T-helper 1 cell treated with Interleukin-12 subunit alpha and Interleukin-12 subunit beta and Interleukin-4 antibody, amounts not matched to agents 30 μg/mL and 1 μg/mL, for 36 hours (primary cell): ENCODE measurements around the gene MYO3A.

ENCODE experiments used
- H3K27ac Mint-ChIP-seq: one replicate; pipeline ENCODE4 v1.8.0; 2021; ENCODE audit warnings: mild to moderate bottlenecking, mixed read lengths
- H3K27me3 Mint-ChIP-seq: one replicate; pipeline ENCODE4 v1.8.0; 2021; ENCODE audit warnings: low read depth, mixed read lengths
- H3K36me3 Mint-ChIP-seq: one replicate; pipeline ENCODE4 v1.8.0; 2021; ENCODE audit warnings: low read depth, mixed read lengths
- H3K4me1 Mint-ChIP-seq: one replicate; pipeline ENCODE4 v1.8.0; 2021; ENCODE audit warnings: low read depth, mixed read lengths
- H3K4me3 Mint-ChIP-seq: one replicate; pipeline ENCODE4 v1.8.0; 2021; ENCODE audit warnings: mild to moderate bottlenecking, moderate library complexity, mixed read lengths
- H3K9me3 Mint-ChIP-seq: one replicate; pipeline ENCODE4 v1.8.0; 2021; ENCODE audit warnings: mixed read lengths

MYO3A gene

GRCh38 chr10:26199841-26200240, 265.8 kb downstream of the MYO3A start:
- H3K27ac Mint-ChIP-seq, result no peak overlapping the region
- H3K4me1 Mint-ChIP-seq, result no peaks in the 10 kb centered on the region
- no peaks in the 10 kb centered on the region for H3K36me3 Mint-ChIP-seq
- H3K27me3 Mint-ChIP-seq, result peaks cover 10% of the 10 kb centered on the region
- no peaks in the 10 kb centered on the region for H3K9me3 Mint-ChIP-seq
- H3K4me3 Mint-ChIP-seq, result no peak overlapping the region

- Mint-ChIP-seq H3K9me3 (no peaks in the 10 kb centered on the region), H3K4me1 (no peaks in the 10 kb centered on the region), H3K27me3 (peaks cover 10% of the 10 kb centered on the region), H3K36me3 (no peaks in the 10 kb centered on the region), H3K27ac (no peak overlapping the region), H3K4me3 (no peak overlapping the region)
Observed at GRCh38 chr10:26205223-26205622, 271.2 kb downstream of the MYO3A start.

GRCh38 chr10:26211781-26212444, 277.9 kb downstream of the MYO3A start:
- Mint-ChIP-seq H3K4me1 (peaks cover 6% of the 10 kb centered on the region), H3K27ac (no peak overlapping the region), H3K36me3 (no peaks in the 10 kb centered on the region), H3K9me3 (no peaks in the 10 kb centered on the region), H3K27me3 (peaks cover 54% of the 10 kb centered on the region), H3K4me3 (no peak overlapping the region)

GRCh38 chr10:26212511-26212910, 278.5 kb downstream of the MYO3A start:
- Mint-ChIP-seq H3K9me3 (no peaks in the 10 kb centered on the region), H3K27ac (no peak overlapping the region), H3K27me3 (peaks cover 60% of the 10 kb centered on the region), H3K36me3 (no peaks in the 10 kb centered on the region), H3K4me3 (no peak overlapping the region), H3K4me1 (peaks cover 11% of the 10 kb centered on the region)

- Mint-ChIP-seq H3K4me1 (peaks cover 11% of the 10 kb centered on the region), H3K4me3 (no peak overlapping the region)
Observed at GRCh38 chr10:26213157-26213800, 279.2 kb downstream of the MYO3A start.

GRCh38 chr10:26214004-26214403, 280.0 kb downstream of the MYO3A start:
- peaks cover 13% of the 10 kb centered on the region for H3K4me1 Mint-ChIP-seq
- peaks cover 3% of the 10 kb centered on the region for H3K36me3 Mint-ChIP-seq
- H3K27me3 Mint-ChIP-seq, result peaks cover 72% of the 10 kb centered on the region

More at GRCh38 chr10:26213157-26213800, 279.2 kb downstream of the MYO3A start:
- H3K27ac Mint-ChIP-seq, result no peak overlapping the region
- no peaks in the 10 kb centered on the region for H3K36me3 Mint-ChIP-seq
- H3K9me3 Mint-ChIP-seq, result no peaks in the 10 kb centered on the region
- peaks cover 65% of the 10 kb centered on the region for H3K27me3 Mint-ChIP-seq

GRCh38 chr10:26214551-26215395, 280.7 kb downstream of the MYO3A start:
- Mint-ChIP-seq H3K9me3 (no peaks in the 10 kb centered on the region), H3K4me3 (no peak overlapping the region)

More at GRCh38 chr10:26214004-26214403, 280.0 kb downstream of the MYO3A start:
- Mint-ChIP-seq H3K27ac (no peak overlapping the region), H3K9me3 (no peaks in the 10 kb centered on the region), H3K4me3 (no peak overlapping the region)

GRCh38 chr10:26215396-26215934, 281.4 kb downstream of the MYO3A start:
- Mint-ChIP-seq H3K4me1 (peaks cover 13% of the 10 kb centered on the region), H3K27me3 (peaks cover 87% of the 10 kb centered on the region), H3K27ac (no peak overlapping the region), H3K4me3 (no peak overlapping the region), H3K9me3 (no peaks in the 10 kb centered on the region), H3K36me3 (peaks cover 3% of the 10 kb centered on the region)

More at GRCh38 chr10:26214551-26215395, 280.7 kb downstream of the MYO3A start:
- H3K36me3 Mint-ChIP-seq, result peaks cover 3% of the 10 kb centered on the region
- H3K27ac Mint-ChIP-seq, result no peak overlapping the region
- H3K4me1 Mint-ChIP-seq, result peaks cover 13% of the 10 kb centered on the region
- H3K27me3 Mint-ChIP-seq, result peaks cover 80% of the 10 kb centered on the region

GRCh38 chr10:26215935-26216584, 282.0 kb downstream of the MYO3A start:
- H3K27ac Mint-ChIP-seq, result peak overlapping the region; percentile 39
- H3K27me3 Mint-ChIP-seq, result peaks cover 93% of the 10 kb centered on the region
- H3K9me3 Mint-ChIP-seq, result no peaks in the 10 kb centered on the region
- no peak overlapping the region for H3K4me3 Mint-ChIP-seq
- peaks cover 3% of the 10 kb centered on the region for H3K36me3 Mint-ChIP-seq
- peaks cover 13% of the 10 kb centered on the region for H3K4me1 Mint-ChIP-seq

GRCh38 chr10:26216585-26217395, 282.8 kb downstream of the MYO3A start, which contains the start of gene GAD2:
GAD2 (plus strand) TSS chr10:26216774; CDS start chr10:26216810, 36 bp downstream.
- H3K27me3 Mint-ChIP-seq, result peaks cover 96% of the 10 kb centered on the region
- H3K4me3 Mint-ChIP-seq, result no peak within 1 kb of the TSS
- H3K36me3 Mint-ChIP-seq, result peaks cover 3% of the 10 kb centered on the region
- no peaks in the 10 kb centered on the region for H3K9me3 Mint-ChIP-seq
- H3K4me1 Mint-ChIP-seq, result peaks cover 13% of the 10 kb centered on the region
- H3K27ac Mint-ChIP-seq, result peak within 1 kb of the TSS; percentile 39

- H3K27me3 Mint-ChIP-seq, result peaks cover 97% of the 10 kb centered on the region
- no peak overlapping the region for H3K4me3 Mint-ChIP-seq
- H3K36me3 Mint-ChIP-seq, result peaks cover 3% of the 10 kb centered on the region
- no peaks in the 10 kb centered on the region for H3K9me3 Mint-ChIP-seq
- no peak overlapping the region for H3K27ac Mint-ChIP-seq
- peaks cover 13% of the 10 kb centered on the region for H3K4me1 Mint-ChIP-seq
Observed at GRCh38 chr10:26217396-26218086, 283.5 kb downstream of the MYO3A start.

- H3K36me3 Mint-ChIP-seq, result peaks cover 3% of the 10 kb centered on the region
- H3K4me1 Mint-ChIP-seq, result peaks cover 13% of the 10 kb centered on the region
- peaks cover 92% of the 10 kb centered on the region for H3K27me3 Mint-ChIP-seq
- H3K4me3 Mint-ChIP-seq, result no peak overlapping the region
- H3K27ac Mint-ChIP-seq, result no peak overlapping the region
- no peaks in the 10 kb centered on the region for H3K9me3 Mint-ChIP-seq
Observed at GRCh38 chr10:26219676-26220075, 285.6 kb downstream of the MYO3A start.

GRCh38 chr10:26220901-26221300, 286.9 kb downstream of the MYO3A start:
- Mint-ChIP-seq H3K4me3 (no peak overlapping the region), H3K27me3 (peaks cover 85% of the 10 kb centered on the region), H3K36me3 (peaks cover 3% of the 10 kb centered on the region), H3K27ac (no peak overlapping the region), H3K9me3 (no peaks in the 10 kb centered on the region), H3K4me1 (peaks cover 11% of the 10 kb centered on the region)
